PC-9 (cell line): ENCODE measurements around the gene PRR5L.

Experiments used
- EZH2 ChIP-seq: fragments of 200-600 bp; sonication (generic); IDR thresholded peaks from 2 replicates; pipeline ENCODE4 v1.8.0; 2017; ENCODE audit warnings: antibody characterized with exemption, low read depth
- TF ChIP-seq, protein P1 (sequence below): fragments of 200-600 bp; sonication (generic); conservative IDR thresholded peaks from 2 replicates; pipeline ENCODE4 v1.6.1; 2017; ENCODE audit warnings: mixed run types, antibody characterized with exemption, mild to moderate bottlenecking, moderate library complexity

DNA sequence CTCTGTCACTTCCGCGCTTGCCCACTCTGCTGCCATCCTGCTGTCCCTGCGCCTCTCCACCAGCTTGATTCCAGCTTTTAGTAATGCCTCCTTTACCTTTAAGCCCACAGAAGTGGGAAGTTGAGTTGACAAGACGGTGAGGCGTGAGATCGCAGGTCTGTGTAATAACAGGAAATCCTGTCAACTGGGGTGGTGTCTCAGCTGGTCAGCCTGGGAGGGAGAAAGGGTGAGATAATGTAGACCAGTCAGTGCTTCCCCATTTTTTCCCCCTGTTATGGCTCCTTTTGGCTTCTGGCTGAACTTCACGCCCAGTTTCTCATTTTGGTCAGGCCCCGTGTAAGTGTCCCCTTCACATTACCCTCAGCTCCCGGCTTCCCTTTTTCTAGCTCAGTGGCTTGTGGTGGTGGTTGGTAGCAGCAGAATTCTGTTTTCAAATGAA lies 115.1 kb downstream of the PRR5L start:
- TF ChIP-seq, protein P1, sequence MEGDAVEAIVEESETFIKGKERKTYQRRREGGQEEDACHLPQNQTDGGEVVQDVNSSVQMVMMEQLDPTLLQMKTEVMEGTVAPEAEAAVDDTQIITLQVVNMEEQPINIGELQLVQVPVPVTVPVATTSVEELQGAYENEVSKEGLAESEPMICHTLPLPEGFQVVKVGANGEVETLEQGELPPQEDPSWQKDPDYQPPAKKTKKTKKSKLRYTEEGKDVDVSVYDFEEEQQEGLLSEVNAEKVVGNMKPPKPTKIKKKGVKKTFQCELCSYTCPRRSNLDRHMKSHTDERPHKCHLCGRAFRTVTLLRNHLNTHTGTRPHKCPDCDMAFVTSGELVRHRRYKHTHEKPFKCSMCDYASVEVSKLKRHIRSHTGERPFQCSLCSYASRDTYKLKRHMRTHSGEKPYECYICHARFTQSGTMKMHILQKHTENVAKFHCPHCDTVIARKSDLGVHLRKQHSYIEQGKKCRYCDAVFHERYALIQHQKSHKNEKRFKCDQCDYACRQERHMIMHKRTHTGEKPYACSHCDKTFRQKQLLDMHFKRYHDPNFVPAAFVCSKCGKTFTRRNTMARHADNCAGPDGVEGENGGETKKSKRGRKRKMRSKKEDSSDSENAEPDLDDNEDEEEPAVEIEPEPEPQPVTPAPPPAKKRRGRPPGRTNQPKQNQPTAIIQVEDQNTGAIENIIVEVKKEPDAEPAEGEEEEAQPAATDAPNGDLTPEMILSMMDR: no peak
- TF ChIP-seq EZH2: no peak
